Activated T-helper 17 cell treated with anti-CD3 and anti-CD28 coated beads, Interleukin-2, amount 50 U/mL, for 72 hours (primary cell): Measurements from ENCODE around the gene RASA3. TPM values are rescaled to one million over a fixed set of nuclear protein-coding genes. Genes with fewer than 3 reads are reported as not detected.

Source experiments
- ATAC-seq: fragments of 150-1000 bp; cut with Tn5 transposase; replicated peaks from 2 replicates; pipeline ENCODE4 v1.10.0; 2021; ENCODE audit warnings: mild to moderate bottlenecking, moderate library complexity
- H3K27ac Mint-ChIP-seq: one replicate; pipeline ENCODE4 v1.8.0; 2022; ENCODE audit warnings: mixed read lengths
- H3K27me3 Mint-ChIP-seq: one replicate; pipeline ENCODE4 v1.8.0; 2022; ENCODE audit warnings: mixed read lengths
- H3K36me3 Mint-ChIP-seq: one replicate; pipeline ENCODE4 v1.8.0; 2022; ENCODE audit warnings: low read depth, mild to moderate bottlenecking, mixed read lengths
- H3K4me1 Mint-ChIP-seq: one replicate; pipeline ENCODE4 v1.8.0; 2022; ENCODE audit warnings: mixed read lengths
- H3K4me3 Mint-ChIP-seq: one replicate; pipeline ENCODE4 v1.8.0; 2022; ENCODE audit warnings: mild to moderate bottlenecking, mixed read lengths
- H3K9me3 Mint-ChIP-seq: one replicate; pipeline ENCODE4 v1.8.0; 2022; ENCODE audit warnings: mixed read lengths
- total RNA-seq, 2 donors: library from RNA; stranded (reverse); gene quantifications; one replicate each; pipeline ENCODE4 v1.2.3, GENCODE V29; 2022

The RASA3 gene
- total RNA-seq, 2 donors from 2014 or later, result 18.4 to 62.5 TPM

DNA sequence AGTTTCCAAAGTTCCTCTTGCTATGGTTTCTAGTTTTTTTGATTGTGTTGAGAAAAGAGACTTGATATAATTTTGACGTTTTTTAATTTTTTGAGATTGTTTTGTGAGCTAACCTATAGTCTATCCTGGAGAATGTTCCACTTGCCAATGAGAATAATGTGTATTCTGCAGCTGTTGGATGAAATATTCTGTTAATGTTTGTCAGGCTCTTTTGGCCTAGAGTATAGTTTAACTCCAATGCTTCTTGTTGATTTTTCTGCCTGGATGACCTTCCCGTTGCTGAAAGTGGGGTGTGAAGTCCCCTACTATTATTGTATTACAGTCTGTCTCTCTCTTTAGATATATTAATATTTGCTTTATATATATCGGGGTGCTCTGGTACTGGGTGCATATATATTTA, 40.0 kb downstream of the RASA3 start:
- H3K36me3 Mint-ChIP-seq, result peaks cover 18% of the 10 kb centered on the region
- ATAC-seq, result no peak
- peaks cover 49% of the 10 kb centered on the region for H3K4me1 Mint-ChIP-seq
- peaks cover 8% of the 10 kb centered on the region for H3K9me3 Mint-ChIP-seq
- peak overlapping the region; percentile 5 for H3K4me3 Mint-ChIP-seq
- H3K27me3 Mint-ChIP-seq, result no peaks in the 10 kb centered on the region
- H3K27ac Mint-ChIP-seq, result peak overlapping the region; percentile 35

DNA sequence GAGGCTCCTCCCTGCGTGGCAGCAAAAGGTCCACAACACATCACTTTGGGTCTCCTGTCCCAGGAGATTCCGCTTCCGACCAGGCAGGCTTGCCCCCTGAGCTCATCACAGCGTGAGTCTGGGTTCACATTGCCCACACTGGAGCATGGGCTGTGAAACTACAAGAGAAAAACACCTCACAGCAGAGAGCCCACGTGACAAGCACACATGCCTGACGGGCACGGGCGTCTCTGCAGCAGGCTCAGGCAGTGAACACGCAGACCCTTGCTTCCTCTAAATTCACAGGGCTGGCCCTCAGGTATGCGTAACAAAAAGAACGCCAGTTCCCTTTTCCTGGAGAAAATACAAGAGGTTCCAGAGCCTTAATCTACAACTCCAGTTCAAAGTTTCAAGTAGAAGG, 41.9 kb downstream of the RASA3 start:
- no peak for ATAC-seq
- peaks cover 8% of the 10 kb centered on the region for H3K9me3 Mint-ChIP-seq
- no peak overlapping the region for H3K4me3 Mint-ChIP-seq
- H3K36me3 Mint-ChIP-seq, result peaks cover 23% of the 10 kb centered on the region
- no peaks in the 10 kb centered on the region for H3K27me3 Mint-ChIP-seq
- peak overlapping the region; percentile 82 for H3K27ac Mint-ChIP-seq
- peaks cover 29% of the 10 kb centered on the region for H3K4me1 Mint-ChIP-seq

DNA sequence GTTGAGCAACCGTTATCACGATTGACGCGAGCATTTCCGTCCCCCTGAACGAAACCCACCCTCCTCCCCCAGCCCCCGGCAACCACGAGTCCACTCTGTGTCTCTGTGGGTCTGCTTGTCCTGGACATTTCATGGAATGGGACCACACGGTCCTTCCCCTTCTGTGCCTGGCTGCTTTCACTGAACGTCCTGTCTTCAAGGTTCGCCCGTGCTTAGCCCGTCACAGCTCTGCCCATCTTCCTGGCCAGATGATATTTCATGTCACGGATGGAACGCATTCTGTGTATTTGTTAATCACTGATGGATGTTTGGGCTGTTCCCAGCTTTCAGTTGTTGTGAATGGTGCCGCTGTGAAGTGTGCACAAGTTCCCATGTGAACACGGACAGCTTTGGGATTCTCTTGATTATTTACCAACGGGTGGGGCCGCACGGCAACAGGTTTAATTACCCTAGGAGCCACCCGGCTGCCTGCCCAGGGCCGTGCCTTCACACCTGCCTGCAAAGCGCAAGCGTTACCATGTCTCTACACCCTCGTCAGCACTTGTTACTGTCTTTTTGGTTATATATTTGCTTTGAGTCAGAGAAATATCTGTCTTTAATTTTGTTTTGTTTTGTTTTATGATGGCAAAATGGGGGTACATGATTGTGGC, 42.5 kb downstream of the RASA3 start:
- H3K27me3 Mint-ChIP-seq, result no peaks in the 10 kb centered on the region
- H3K4me3 Mint-ChIP-seq, result no peak overlapping the region
- peaks cover 23% of the 10 kb centered on the region for H3K36me3 Mint-ChIP-seq
- no peak for ATAC-seq
- peaks cover 24% of the 10 kb centered on the region for H3K4me1 Mint-ChIP-seq
- peak overlapping the region; percentile 82 for H3K27ac Mint-ChIP-seq
- peaks cover 8% of the 10 kb centered on the region for H3K9me3 Mint-ChIP-seq

DNA sequence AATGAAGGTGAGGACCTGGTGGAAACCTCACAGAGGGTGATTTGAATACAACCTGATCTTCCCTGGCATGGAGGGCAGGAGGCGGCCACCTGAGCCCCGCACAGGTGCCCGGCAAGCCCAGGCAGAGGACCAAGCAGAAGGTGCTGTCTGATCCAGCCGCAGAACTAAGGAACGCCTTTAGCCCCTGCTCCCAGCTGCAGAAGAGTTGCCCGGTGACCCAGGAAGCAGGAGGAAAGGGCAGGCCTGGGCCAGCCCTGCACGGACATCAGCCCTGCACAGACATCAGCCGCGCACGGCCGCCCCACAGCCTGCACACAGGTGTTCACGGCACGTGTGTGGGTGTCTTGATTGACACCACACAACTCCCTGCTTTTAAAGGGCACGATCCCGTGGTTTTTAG, 43.1 kb downstream of the RASA3 start:
- Mint-ChIP-seq H3K4me1 (peaks cover 23% of the 10 kb centered on the region), H3K27me3 (no peaks in the 10 kb centered on the region), H3K4me3 (no peak overlapping the region), H3K36me3 (peaks cover 23% of the 10 kb centered on the region), H3K27ac (no peak overlapping the region), H3K9me3 (peaks cover 8% of the 10 kb centered on the region)
- ATAC-seq, result no peak

DNA sequence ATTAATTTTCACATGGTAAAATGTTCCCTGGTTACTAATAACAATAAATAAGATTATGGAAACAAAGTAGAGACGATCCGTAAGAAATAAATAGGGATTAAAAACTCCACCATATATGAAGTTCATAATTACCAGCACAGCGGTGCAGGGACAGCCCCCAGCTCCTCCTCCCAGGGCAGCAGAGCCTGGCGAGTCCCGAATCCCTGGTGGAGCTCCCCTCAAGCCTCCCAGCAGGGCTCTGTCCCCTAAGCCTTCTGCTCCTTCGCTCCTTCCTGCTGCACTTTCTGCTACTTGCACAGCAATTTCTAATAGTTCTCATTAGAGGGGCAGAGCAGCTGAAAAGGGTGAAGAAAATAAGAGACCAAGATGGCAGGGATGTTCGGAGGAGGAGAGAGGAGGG, 43.6 kb downstream of the RASA3 start:
- H3K9me3 Mint-ChIP-seq, result peaks cover 8% of the 10 kb centered on the region
- no peaks in the 10 kb centered on the region for H3K27me3 Mint-ChIP-seq
- peaks cover 23% of the 10 kb centered on the region for H3K36me3 Mint-ChIP-seq
- no peak for ATAC-seq
- peaks cover 18% of the 10 kb centered on the region for H3K4me1 Mint-ChIP-seq
- H3K27ac Mint-ChIP-seq, result no peak overlapping the region
- H3K4me3 Mint-ChIP-seq, result no peak overlapping the region

DNA sequence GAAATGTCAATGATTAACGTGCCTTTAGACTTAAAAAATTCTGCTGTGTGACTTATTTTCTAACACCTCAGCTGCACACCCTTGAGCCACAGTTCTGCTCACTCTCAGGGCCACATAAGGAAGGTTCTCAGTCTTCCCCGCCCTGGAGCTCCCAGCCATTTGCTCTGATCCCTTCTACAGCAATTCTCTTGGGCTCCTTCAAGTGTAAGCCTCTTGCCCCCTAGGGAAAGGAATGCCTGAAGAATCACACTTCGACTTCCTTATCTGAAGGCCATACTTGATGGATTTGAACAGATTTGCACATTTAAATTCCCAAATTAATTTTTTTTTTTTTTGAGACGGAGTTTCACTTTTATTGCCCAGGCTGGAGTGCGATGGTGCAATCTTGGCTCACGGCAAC, 44.2 kb downstream of the RASA3 start:
- H3K4me3 Mint-ChIP-seq, result no peak overlapping the region
- H3K9me3 Mint-ChIP-seq, result peaks cover 5% of the 10 kb centered on the region
- peaks cover 12% of the 10 kb centered on the region for H3K4me1 Mint-ChIP-seq
- no peak overlapping the region for H3K27ac Mint-ChIP-seq
- ATAC-seq, result no peak
- H3K36me3 Mint-ChIP-seq, result peaks cover 18% of the 10 kb centered on the region
- no peaks in the 10 kb centered on the region for H3K27me3 Mint-ChIP-seq

DNA sequence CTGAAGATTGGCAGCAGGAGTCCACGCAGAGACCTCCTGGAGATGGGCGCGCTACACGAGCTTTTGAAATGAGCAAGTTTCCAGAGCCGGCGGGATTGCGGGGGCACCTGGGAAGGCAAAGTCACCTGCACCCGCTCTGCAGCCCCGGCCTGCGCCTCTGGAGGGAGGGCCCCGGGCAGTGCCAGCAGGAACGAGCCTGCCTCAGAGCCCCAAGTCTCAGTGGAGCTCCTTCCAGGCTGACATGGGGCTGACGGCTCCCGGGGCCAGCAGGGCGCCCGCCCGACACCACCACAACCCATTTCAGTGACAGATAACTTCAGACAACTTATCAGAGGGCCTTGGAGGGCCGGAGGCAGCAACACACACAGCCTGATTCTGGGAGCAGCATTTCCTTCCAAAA, 45.0 kb downstream of the RASA3 start:
- Mint-ChIP-seq H3K9me3 (peaks cover 5% of the 10 kb centered on the region), H3K27ac (no peak overlapping the region), H3K27me3 (no peaks in the 10 kb centered on the region), H3K4me3 (no peak overlapping the region), H3K36me3 (peaks cover 23% of the 10 kb centered on the region), H3K4me1 (peaks cover 10% of the 10 kb centered on the region)
- ATAC-seq, result no peak

DNA sequence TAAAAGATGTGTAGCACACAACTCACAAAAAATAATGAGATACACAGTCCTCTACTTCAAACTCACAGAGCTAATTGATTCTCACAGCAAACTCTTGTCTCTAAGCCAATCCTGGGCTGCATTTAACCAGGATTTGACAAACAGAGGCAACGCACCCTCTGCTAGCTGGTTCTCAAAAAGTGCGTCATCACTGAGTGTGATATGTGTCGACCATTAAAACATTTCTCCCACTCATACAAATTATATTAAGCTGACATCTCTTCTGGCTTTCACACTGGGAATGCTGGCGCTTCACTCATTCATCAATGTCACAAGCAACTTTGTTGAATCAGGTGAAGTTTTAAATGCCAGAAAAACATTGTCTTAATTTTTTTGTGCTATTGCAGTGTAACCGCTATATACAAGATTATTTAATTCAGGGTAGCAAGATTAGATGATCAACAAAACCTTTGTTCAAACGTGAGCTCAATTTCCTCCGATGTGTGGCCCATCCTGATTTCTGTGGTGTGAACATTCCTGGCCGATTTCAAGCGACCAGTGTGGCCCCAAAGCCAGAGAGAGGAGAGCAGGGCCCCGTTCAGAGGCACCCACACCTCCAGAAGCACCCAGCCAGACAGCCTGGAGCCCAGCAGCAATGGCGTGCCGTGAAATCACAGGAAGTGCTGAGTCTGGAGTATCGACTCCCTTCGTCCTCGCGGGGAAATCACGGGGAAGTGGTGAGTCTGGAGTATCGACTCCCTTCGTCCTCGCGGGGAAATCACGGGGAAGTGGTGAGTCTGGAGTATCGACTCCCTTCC, 49.4 kb downstream of the RASA3 start:
- ATAC-seq, result no peak
- Mint-ChIP-seq H3K27ac (no peak overlapping the region), H3K27me3 (no peaks in the 10 kb centered on the region), H3K4me3 (no peak overlapping the region), H3K4me1 (peaks cover 6% of the 10 kb centered on the region), H3K9me3 (no peaks in the 10 kb centered on the region), H3K36me3 (peaks cover 25% of the 10 kb centered on the region)

DNA sequence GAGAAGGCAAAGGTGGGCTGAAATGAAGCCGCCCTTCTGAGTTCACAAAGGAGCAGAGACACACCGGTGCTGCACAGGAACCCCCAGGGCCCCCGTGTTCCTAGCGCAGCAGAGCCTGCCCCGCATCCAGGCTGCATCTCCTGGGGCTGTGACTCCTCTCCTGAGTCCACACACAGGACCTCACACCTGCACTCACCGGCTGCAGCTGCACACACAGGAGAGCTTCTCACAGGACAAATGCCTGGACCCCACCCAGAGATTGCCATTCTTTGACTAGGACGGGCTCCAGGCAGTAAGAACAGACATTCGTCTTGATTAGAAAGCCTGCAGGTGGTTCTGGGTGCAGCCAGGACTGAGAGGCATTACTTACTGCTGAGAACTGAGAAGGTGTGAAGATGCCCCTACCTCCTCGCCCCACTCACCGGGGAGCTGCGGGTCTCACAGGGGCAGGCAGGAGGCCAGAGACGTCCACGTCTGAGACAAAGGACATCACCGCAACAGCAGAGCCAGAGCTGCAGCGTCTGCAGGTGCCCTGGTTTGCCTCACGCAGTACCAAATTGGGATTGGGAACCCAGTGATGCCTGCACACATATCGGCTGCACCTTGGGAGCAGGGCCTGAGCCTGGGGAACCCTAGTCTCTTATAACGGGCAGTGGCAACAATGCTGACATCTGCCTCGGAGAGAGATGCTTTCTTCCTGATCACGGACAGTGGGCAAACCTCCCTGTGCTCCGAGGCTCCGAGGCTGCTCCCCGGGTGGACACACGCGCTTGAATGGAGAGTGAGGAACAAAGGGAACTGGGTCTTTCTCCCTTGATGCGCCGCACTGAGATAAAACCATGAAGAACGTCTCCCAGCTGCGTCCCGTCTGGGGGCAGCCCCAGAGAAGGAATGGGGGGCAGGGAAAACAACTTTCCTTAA, 50.4 kb downstream of the RASA3 start:
- ATAC-seq, result no peak
- H3K9me3 Mint-ChIP-seq, result no peaks in the 10 kb centered on the region
- H3K4me1 Mint-ChIP-seq, result peaks cover 8% of the 10 kb centered on the region
- no peak overlapping the region for H3K4me3 Mint-ChIP-seq
- H3K27me3 Mint-ChIP-seq, result no peaks in the 10 kb centered on the region
- H3K36me3 Mint-ChIP-seq, result peaks cover 27% of the 10 kb centered on the region
- H3K27ac Mint-ChIP-seq, result peak overlapping the region; percentile 33

DNA sequence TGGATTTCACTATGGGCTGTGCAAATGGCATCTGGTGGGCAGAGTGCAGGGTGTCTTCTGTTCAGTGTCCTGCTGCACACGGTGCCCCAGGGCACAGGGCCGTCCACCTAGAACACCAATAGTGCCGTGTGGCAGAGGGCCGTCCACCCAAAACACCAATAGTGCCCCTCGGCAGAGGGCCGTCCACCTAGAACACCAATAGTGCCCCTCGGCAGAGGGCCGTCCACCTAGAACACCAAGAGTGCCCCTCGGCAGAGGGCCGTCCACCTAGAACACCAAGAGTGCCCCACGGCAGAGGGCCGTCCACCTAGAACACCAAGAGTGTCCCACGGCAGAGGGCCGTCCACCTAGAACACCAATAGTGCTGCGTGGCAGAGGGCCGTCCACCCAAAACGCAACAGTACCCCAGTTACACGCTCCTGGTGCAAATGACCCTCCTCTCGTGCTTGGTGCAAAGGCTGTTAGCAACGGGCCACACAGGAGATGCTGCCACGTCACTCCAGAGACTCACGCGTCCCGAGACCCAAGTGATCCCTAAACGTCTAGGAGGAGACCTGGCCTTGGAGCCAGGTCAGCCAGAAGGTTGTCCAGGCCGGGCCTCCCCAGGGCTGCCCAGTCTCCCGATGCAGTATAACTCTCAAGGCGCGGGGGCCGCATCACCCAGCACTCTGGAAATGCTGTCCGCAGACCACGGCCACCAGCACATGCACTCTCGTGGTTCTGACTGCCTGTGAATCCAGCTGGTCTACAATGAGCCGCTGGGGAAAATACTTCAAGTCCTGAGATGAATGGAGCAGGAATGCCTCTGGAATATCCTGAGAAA, 51.5 kb downstream of the RASA3 start:
- H3K4me1 Mint-ChIP-seq, result peaks cover 12% of the 10 kb centered on the region
- ATAC-seq, result no peak
- no peaks in the 10 kb centered on the region for H3K9me3 Mint-ChIP-seq
- H3K4me3 Mint-ChIP-seq, result no peak overlapping the region
- H3K27me3 Mint-ChIP-seq, result no peaks in the 10 kb centered on the region
- H3K36me3 Mint-ChIP-seq, result peaks cover 36% of the 10 kb centered on the region
- H3K27ac Mint-ChIP-seq, result peak overlapping the region; percentile 33

DNA sequence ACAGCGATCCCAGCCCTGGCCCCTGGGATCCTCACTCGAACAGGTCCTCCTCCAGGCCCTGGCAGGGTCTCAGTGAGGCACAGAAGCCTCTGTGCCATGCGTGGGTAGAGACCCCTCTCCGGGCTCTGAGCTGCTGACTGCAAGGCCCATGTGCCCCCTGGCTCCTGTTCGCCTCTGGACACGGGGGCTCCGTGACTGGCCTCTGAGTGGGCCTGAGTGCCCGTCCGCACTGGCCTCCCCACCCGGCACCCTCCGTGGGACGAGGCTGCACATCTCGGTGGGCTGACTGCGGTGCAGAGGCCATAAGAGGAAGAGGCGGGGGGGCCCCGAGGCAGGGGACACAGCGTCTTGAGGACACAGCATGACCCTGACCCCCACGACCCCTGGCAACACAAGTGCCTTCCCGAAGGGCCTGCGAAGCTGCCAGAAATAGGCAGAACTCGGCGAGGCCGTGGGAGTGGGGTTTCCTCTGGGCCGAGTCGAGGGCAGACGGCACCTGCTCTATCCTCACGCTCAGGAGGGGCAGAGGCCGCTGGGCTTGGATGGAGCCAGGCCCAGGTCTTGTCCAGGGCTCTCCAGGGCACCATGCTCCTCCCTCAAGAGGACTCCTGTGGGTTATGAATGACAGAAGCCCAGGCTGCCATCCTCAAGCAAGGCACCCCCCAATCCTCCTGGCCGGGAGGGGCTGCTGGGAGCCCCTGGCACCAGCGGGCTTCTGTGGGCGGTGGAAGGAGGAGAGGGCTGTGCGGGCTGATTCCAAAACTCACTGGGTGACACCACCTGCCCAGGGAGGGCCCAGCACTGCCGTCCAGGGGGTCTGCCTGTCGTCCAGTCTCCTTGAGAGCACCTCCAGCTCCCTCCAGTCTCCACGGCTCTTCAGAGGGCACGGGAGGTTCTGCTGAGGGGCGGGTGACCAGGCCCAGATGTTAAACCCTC, 52.6 kb downstream of the RASA3 start:
- Mint-ChIP-seq H3K9me3 (no peaks in the 10 kb centered on the region), H3K27me3 (no peaks in the 10 kb centered on the region), H3K36me3 (peaks cover 39% of the 10 kb centered on the region), H3K4me3 (no peak overlapping the region), H3K4me1 (peaks cover 12% of the 10 kb centered on the region), H3K27ac (no peak overlapping the region)
- ATAC-seq, result no peak

DNA sequence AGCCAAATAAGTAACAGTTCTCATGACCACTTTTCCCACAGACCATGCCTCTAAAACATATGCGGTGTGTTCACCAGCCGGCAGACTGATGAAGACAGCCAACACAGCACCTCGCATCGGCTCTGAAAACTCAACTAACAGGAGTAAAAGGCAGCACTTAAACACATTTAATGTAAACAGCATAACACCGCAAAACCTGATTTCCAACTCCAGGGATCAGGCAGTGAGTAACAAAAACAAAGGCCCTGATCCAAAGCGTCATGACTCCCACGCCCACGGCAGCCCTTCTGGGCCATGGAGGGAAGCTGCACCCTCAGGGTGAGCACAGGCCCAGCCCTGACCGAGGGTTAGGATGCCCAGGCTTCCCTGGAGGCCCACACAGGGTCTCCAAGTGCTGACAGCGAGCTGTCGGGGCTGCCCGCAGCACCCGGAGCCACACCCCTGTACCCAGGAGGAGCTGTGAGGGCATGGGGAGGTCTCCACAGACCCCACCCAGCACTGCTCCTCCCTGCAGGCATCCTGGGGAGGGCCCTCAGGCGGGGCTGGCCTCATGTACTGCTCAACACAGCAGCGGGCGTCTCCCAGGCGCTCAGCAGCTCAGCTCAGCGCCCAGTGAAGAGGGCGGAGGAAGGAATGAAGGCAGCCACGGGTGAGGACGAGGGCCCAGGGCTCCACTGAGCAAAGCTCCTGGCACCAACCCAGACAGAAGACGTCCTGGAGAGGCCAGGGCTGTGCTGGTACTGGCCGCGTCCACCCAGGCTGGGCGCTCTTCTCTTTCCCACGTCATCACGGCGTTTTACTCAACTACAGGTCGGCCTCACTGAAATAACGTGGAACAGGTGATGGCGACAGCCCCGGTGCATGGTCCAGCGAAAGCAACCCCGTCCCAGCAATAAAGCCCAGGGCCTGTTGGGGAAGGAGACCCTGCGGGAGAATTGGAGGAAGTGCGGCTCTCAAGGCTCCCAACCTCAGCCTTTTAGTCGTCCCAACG, 53.7 kb downstream of the RASA3 start:
- ATAC-seq, result peak; percentile 24
- no peaks in the 10 kb centered on the region for H3K27me3 Mint-ChIP-seq
- H3K9me3 Mint-ChIP-seq, result no peaks in the 10 kb centered on the region
- H3K4me1 Mint-ChIP-seq, result peaks cover 12% of the 10 kb centered on the region
- no peak overlapping the region for H3K27ac Mint-ChIP-seq
- H3K4me3 Mint-ChIP-seq, result no peak overlapping the region
- H3K36me3 Mint-ChIP-seq, result peaks cover 49% of the 10 kb centered on the region
